Stimulated activated CD8-positive, alpha-beta memory T cell treated with anti-CD3 and anti-CD28 coated beads, Interleukin-12 subunit alpha, Interleukin-12 subunit beta, amount 100 ng/mL, for 24 hours (primary cell): ENCODE results near the gene IGF2R.
"Not testable (repeated sequence)": the region's sequence is repeated elsewhere in the genome, so short reads cannot be mapped to it uniquely, and the experiment has no call there.

Source experiments
- DNase-seq: peaks from one replicate; pipeline ENCODE4 v3.0.0-alpha.2; 2020; ENCODE audit errors: extremely low read depth

The IGF2R gene

DNA sequence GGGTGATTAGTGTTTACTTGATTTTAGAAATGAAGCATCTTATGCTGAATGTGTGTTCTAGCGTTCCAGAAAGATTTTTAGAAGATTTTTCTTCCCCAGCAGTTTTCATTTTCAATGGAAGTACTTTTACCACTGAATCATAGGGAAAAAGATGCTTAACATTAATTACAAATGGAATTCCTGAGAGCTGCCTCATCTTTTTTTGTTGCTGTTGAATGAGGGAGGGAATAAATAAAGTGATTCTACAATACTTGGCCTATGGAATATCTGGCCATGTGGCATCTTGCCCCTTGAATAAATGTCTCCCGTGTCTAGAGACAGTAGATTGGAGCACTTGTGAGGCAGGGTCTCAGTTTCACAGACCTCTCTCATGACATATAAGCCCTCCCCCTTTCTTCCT, 108.6 kb downstream of the IGF2R start:
- DNase-seq = no peak

DNA sequence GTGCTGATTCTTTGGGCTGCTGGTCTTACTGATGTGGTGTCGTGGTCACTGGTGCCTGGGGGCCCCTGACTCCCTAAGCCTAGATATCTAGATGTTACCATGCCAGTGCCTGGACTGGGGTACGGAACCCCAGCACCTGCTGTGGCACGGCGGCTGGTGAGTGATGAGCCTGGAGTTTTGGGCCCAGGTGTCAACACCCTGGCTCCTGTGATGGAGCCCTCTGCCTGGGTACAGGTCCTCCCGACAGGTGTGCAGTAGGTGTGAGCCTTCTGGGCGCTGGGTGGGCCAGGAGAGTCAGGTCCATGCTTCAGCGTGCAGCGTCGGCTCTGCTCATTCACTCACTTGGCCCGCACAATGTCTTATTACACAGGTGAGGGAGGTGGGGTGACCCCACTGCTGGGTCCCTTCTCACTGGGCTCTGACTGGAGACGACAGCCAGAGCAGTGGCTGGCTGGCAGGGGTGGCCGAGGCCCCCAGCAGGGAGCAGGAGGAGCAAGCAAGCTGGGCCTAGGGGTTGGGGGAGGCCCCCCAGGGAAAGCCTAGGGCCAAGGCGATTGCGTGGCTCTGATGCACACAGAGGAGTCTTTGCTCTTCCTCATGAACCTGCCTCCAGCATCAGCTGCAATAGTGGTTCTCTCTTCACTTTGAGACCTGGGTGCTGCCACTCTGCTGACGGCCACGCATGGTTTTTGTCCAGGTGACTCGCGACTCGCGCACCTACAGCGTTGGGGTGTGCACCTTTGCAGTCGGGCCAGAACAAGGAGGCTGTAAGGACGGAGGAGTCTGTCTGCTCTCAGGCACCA, 110.2 kb downstream of the IGF2R start:
- DNase-seq = no peak

DNA sequence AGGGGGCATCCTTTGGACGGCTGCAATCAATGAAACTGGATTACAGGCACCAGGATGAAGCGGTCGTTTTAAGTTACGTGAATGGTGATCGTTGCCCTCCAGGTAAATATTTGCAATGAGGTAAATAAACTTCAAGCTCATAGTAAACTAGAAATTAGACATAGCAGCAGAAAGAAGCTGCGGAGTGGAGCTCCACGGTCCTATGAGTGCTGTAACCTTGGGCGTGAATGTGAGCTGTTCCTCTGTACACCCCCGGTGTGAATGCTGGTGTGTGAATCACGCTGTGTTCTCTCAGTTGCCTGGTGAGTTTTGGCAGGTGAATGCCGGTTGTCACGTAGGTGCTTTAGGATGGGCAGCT, 110.8 kb downstream of the IGF2R start:
- DNase-seq = no peak

DNA sequence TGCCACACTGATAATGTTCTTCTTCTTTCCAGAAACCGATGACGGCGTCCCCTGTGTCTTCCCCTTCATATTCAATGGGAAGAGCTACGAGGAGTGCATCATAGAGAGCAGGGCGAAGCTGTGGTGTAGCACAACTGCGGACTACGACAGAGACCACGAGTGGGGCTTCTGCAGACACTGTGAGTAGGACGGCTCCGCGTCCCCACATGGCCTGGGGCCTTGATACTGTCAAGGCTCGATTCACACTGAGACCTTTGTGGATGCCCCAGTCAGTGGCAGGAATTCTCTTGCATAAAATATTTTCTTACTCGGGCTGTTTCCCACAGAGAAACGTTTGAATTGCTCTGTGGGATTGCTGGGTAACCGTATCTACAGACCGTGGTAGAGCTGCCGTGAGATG, 111.2 kb downstream of the IGF2R start:
- no peak for DNase-seq

DNA sequence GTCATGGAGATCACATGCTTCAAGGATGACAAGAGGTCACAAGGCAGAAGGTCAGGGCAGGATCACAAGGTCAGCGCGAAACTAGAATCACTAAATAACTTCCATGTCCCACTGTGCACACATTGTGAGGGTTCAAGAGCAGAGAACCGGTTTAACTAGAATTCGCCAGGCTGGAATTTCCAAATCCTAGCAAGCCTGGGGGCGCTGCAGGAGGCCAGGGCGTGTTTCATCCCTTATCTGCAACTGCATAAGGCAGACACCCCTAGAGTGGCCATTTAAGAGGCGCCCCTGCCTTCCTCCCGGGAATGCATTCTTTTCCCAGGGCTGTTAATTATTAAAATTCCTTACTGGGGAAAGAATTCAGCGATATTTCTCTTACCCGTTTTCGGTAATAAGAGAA, 112.5 kb downstream of the IGF2R start:
- DNase-seq = no peak

DNA sequence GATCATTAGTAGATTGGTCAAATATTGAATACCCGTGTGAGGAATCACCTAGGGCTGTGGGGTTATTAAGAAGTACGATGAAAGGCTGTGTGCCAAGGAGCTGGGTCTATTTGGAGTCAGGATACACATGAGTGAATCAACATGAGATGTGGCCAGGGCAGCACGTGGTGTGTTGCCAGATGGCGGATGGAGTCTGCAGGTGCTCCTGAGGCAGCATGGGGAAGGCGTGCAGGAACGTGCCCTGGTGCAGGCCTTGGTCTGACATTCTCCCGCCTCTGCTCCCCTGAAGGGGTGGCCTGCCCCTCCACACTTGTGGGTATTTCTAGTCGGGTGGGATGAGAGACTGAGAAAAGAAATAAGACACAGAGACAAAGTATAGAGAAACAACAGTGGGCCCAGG, 113.7 kb downstream of the IGF2R start:
- DNase-seq = no peak

DNA sequence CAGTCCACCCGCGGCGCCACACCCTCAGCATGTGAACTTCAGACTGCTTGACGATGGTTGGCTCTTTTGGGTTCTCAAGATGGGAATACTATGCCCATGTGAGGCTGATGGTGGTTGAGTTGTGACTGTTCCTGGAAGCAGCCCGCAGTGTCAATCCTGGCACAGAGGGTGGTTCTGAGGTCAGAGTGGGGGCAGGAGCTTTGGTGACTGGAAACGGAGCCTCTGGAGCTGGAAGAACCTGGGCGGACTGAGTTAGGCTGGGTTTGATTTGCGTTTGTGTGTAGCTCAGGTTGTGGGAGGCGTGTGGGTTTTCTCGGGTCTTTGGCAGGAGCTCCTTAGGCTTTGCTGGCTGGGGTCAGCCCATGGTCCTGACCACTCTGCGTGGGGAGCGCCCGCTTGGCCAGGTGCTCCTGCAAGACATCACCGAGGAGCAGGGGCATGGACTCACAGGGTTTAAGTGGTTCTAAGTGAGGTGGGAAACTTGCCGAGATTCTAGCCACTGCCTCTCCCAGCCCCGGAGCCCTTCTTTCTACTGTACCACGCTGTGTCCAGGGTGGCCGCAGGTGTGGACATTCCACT, 115.4 kb downstream of the IGF2R start:
- no peak for DNase-seq

DNA sequence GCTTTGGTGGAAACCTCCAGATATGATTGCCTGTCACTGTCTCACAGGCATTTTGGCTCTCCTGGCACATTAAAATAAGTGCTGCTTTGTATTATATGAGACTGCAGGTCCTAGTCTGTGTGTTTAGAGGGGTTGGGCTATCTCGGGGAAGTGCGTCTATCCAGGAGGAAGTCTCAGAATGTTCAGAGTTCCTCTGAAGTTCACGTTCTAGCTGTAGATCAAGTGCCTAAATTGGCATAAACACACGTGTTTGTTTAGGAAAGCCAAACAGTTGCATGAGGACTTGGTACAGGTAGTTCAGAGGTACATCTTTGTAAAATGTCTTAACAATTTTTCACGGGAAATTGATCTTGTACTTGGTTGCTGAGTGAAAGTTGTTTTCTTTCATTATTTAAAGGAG, 116.3 kb downstream of the IGF2R start:
- no peak for DNase-seq

DNA sequence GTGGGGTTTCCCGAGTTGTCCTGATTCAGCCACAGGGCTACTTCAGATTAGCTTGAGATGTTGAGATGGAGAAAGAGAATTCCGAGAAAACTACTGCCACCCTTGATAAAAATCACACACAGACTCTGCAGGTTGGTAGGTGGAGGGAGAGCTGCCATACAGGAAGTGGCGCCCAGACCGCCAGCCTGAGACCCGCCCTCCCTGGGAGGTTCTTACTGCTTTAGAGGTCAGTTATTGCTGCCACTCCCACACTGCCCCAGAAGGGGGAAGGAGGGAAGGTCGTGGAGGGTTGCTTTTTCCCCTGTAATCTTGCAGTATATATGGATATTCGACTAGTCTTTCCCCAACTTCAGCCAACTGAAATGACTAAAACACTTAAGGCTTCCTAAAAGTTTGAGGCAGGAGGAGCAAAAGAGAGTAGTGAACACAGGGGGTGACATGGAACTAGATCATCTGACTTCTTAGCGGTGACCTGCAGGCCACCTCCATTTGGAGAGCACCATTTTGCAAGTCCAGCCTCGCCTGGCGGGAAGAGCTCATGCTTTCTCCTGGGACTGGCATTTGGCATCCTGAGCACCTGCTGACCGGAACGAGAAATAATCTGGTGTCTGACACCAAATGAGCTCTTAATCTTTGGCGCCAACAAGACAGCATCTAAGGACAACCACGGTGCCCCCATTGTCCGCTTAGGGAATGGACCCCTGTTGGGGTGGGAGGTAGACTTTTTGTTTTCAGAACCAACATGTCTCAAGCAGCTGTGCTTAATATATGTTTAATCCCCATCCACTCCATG, 117.0 kb downstream of the IGF2R start:
- DNase-seq = no peak

DNA sequence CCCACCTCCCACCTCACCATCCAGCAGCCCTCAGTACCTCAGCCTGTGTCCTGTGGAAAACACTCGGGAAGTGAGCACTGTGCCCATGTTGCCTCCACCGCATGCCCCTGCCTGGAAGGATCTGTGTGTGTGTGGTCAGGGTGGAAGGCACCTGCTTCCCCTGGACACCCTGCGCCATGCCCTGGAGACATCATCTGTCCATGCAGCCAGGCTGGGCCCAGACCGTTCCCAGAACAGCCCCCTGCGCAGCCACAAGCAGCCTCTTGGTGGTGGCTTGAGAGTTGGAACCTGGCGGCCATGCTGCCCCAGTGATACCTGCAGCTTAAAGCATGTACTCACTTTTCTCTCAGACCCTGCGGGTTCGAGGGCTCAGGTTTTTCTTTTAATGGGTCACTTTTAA, 117.9 kb downstream of the IGF2R start:
- no peak for DNase-seq

DNA sequence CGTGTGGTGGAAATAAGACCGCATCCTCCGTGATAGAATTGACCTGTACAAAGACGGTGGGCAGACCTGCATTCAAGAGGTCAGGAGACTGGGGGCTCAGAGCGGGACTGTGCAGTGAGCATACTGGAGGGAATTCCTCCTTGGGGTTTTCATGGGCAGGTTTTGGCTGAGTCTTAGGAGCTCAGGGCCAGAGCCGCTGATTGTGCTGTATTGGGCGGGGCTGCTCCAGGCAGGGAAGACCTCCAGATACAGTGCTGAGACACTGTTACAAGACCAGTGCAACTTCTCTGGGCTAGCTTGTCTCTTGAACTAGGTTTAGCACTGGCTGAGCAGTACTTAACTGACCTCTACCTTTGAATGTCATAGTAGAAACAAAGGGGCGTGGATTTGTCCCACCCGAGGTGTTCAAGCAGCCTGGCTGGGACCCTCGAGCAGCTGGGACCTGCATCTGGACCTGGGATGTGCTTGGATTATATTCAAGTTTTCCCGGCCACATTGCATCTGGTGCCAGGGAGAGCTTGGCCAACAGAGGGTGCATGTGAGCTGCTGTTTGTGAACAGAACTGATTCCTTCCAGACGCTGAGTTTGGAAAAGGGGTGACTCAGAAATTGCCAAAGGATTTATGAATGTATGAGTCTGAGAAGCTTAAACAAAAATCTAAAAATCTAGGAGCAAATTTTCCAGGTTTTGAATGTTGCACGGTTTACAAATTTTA, 119.3 kb downstream of the IGF2R start:
- no peak for DNase-seq

DNA sequence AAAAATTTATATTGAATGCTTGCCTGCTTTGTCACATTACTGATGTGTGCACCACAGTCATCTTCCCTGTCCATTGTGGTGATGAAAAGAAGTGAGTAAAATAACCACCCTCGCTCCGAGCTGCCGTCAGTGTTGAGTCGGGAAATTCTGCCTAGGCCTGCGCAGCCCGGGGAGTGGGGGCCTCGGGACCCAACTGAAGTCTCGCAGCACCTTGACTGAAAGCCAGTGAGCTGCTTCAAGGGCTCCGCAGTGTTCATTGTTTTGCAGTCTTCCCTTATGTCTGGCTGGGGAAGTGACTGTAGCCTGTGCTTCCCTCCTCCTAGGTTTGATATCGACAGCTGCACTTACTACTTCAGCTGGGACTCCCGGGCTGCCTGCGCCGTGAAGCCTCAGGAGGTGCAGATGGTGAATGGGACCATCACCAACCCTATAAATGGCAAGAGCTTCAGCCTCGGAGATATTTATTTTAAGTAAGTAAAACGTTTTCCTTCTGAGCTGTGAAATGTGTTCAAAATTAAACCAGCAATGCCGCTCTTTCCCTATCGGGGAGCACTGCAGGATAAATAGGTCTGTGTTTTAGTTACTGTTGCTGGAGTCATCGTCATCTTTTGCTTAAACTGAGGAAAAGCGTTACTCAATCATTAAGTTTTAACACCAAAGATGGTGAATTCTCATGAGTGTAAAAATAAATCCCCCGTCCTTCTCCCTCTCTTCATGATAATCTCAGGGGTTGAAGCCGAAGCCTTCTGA, 120.1 kb downstream of the IGF2R start:
- no peak for DNase-seq

DNA sequence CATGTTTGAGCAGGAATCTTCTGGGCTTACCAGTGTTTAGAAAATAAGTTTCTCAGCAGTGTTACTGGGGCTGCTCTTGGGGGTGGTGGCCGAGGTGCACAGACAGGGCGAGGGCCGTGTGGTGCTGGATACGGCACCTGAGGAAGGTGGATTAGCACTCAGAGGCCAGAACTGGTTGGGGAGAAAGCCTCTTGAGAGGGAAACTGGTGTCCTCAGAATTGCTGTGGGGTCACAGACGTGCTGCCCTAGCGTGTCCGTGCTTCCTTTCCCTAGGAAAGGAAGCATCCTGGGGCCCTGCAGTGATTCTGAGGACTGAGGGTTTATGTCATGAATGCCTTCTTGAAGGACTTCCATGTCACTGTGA, 120.6 kb downstream of the IGF2R start:
- DNase-seq = no peak

DNA sequence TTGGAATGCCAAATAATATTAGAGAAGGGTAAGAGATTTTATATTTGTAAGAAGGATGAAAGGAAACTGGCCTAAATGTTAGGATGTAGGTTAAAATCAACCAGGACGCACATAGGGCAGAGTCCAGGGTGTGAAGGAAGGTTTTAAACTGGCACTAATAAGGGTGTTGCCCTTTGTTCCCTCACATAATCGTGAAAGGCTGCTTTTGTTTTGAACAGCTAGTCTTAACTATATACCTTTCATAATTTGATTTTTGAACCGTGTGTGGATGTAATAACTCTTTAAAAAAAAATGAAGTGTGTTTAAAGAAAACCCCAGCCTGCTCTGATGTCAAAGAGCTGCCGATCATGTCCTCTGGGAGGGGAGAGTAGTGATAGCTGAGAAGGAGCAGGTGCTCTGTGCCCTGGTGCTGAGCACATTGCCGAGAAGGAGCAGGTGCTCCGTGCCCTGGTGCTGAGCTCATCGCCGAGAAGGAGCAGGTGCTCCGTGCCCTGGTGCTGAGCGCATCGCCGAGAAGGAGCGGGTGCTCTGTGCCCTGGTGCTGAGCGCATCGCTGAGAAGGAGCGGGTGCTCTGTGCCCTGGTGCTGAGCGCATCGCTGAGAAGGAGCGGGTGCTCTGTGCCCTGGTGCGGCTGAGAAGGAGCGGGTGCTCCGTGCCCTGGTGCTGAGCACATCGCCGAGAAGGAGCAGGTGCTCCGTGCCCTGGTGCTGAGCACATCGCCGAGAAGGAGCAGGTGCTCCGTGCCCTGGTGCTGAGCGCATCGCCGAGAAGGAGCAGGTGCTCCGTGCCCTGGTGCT, 121.8 kb downstream of the IGF2R start:
- DNase-seq = not testable (repeated sequence)

DNA sequence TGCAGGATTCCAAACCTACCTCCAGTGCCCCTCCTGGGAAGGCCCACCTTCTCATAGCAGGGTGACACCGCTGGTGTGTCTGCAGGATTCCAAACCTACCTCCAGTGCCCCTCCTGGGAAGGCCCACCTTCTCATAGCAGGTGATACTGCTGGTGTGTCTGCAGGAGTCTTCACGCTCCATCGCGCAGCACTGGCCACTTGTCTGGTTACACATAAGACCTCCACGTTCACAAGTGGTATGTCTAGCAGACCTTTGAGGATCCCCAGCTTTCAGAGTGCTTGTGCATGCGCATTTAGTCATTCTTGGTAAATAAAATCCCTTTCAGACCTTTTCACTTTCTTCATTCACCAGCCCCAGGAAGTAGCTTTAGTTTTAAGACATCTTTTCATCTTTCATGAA, 123.3 kb downstream of the IGF2R start:
- DNase-seq = not testable (repeated sequence)

DNA sequence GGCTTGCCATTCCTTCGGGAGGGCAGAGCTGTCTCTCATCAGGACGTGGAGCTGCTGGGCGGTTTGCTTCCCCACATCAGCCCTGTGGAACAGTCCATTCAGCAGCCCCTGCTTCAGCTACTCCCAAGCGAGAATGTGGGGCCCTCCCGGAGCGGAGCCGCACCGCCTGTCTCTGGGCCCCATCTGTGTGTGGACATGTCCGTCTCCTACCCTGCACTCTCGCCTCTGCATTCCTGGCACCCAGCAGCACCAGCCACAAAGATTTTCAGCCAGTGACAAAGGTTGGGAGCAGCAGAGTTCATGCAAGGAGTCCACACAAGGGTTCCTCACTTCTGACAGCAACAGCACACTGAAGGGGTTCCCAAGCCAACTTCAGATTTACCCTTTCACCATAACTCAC, 123.7 kb downstream of the IGF2R start:
- DNase-seq = no peak

DNA sequence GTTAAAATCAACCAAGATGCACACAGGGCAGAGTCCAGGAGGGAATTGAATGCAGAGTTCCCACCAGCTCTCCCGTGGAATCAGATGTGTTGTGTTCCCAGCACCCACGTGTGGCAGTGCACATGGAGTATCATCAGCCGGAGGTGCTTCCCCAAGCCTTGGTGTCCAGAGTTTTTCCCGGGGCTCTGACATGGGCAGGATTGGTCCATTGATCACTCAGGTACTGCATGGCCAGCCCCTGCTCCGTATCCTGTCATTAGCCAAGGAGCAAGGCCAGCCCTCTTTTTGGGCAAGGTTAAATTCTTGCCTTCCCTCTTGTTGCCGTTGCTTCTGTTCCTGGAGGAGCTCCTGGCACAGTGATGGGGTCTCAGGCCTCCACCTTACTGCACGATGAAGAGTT, 124.2 kb downstream of the IGF2R start:
- no peak for DNase-seq

DNA sequence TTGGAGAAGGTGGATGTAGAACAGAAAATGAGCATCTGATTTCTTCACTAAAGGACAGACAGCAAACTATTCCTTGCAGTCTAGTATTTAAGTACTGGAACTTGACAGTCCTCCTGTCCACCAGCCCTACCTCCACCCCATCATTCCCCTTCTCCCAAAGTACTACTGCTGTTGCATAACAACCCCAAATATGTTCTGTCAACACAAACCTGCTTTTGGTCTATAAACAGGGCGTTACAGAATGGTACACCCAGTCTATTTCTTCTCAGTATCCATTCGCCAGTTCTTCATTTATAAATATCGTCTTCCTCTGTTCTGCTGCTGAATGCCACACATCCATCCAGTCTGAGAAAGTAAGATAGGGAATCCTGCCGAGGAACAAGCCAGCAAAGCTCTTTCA, 125.1 kb downstream of the IGF2R start:
- no peak for DNase-seq

DNA sequence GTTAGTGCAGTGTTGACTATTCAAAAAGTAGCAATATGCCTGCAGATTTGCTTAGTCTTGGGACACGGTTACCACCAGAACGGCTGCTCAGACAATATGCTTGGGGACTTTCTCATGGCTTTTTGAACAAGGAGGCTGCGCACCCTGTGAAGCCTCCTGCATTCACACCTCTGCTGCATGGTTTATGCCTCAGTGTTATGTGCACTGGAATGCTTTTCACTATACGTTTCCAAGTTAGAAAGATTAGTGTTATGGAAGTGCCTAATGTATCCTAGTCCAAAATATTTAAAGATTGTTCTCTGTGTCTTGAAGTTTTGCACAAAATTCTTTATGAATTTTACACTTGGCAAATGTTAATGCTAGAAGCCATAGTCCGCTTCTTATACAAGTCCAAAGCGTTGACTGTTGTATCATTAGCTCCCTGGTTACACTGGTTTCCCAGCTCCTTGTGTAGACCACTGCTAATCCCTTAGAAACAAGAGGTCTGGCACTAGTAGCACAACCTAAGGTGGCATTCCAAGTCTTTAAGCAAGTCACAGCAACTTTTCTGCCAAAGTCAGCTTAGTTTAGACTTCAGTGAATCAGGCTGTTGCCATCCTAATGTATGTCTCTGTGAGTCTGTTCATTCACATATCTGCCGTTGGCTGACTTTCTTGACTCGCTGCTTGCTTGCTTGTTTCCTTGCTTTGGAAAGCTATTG, 126.4 kb downstream of the IGF2R start:
- no peak for DNase-seq
